HG03045 (cell line): ENCODE results near the gene SUSD1.
"Not testable (repeated sequence)": the region's sequence is repeated elsewhere in the genome, so short reads cannot be mapped to it uniquely, and the experiment has no call there.

Experiments
- ATAC-seq: cut with Tn5 transposase; IDR thresholded peaks from one replicate; pipeline ENCODE4 v1.9.1; 2021; ENCODE audit warnings: mild to moderate bottlenecking, moderate library complexity; ENCODE audit not compliant: unreplicated experiment

Gene SUSD1

DNA sequence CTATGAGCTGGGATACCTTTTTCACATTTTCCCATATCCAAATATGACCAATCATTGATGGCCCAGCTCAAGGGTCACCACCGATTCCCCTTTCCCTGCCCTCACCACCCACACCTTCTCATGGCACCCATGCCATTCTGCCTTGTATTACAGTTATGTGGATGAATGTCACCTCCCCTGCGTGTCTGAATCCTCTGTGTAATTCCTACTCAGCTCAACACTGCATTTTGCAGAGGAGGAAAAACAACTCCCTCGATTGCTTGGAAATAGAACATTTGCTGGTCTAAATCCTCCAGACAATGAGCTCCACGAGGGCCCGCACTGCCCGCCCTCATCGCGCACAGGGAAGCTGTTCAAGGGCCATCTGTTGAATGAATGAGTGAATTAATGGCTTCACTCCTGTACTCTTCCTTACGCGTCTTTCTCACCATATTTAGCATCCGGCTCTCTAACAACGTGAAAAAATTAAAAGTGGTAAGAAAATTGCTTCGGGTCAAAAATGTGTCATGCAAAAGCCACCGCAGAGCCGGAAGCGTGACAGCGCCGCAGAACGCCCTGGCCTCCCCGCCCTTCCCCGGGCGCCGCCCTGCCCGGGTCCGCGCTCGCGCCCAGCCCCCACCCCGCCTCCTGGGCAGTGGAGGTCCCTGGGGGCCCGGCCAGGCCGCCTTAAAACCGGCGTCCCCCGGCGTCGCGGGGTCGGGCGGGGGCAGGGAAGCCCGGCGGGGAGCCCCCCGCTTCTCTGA, 704 bp downstream of the SUSD1 start:
- peak; percentile 85 for ATAC-seq

DNA sequence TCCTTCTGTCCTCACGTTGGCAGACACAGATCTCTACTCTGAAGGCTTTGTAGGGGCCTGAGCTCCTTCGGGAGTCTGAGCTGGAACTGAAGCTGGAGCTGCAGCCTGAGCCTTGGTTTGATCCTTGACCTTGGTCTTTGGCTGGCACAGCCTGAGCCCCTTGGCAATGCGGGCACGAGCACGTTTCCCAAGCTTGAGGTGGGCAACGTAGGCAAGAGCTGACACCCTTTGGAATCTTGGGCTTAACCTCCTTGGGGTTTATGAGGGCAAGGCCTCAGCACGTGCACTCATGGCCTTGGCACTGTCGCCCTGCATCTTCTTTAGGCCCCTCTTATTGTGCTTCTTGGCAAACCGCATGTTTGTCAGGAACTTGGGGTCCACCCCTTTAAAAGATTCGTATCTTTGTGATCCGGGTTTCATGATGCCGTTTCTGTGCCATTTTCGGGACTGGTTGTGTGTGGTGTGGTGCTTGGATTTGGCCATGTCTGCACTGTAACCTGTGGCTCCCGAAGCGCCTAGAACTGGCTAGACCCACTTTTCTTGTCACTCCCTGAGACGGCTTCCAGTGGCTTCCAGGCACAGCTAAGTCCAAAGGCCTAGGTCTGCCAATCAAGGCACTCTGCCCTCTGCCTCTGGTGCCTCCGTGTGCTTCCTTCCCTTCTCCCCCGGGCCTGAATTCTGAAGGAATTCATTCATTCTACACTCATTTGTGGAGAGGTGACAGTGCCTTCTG, 1.4 kb downstream of the SUSD1 start:
- no peak for ATAC-seq

DNA sequence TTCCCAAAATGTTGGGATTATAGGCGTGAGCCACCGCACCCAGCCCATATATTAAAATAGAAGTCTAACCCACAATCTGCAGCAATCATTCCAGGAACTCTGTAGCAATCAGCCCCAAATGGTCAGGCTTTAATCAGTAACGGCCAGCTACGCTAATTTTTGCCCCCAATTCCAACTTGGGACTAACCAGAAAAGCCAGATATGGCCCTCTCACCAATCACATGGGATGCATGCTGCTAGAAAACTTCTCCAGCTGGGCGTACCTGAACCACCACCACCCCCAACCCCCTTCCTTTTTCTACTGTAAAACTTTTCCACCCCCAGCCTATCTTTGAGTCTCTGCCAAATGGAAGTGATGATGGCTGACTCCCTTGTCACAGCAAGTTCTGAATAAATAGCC, 4.1 kb downstream of the SUSD1 start:
- no peak for ATAC-seq

DNA sequence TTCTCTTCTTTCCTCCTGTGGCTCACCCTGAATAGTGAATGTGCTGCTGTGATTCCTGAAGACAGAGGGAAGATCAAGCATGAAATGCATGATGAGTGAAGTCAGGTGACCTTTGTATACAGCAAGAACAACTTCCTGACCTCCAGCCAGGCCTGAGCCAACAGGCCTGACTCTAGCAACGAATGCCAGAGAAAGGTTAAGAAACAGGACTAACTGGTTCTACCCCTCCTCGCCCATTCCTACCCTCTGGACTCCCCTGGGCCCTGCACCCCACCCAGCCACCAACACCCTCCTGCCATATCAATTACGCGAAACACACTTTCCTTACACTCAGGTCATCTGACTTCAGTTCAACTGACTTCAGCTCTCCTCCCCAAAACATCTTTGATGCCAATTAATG, 4.9 kb downstream of the SUSD1 start:
- no peak for ATAC-seq

DNA sequence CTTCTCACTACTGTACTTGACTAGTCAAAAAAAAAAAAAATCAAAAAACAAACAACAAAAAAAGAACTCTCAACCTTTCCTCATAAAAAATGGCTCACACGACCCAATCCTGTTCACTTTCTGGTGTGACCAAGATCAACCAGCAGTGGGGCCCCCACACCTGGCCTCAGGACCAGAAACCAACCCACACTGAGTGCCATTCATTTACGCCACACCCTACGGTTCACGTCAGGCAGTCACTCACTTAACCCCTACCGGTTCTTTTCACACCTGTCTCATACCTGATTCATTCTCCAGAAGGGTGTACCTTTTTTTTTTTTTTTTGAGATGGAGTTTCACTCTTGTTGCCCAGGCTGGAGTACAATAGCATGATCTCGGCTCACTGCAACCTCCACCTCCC, 5.7 kb downstream of the SUSD1 start:
- ATAC-seq: no peak

DNA sequence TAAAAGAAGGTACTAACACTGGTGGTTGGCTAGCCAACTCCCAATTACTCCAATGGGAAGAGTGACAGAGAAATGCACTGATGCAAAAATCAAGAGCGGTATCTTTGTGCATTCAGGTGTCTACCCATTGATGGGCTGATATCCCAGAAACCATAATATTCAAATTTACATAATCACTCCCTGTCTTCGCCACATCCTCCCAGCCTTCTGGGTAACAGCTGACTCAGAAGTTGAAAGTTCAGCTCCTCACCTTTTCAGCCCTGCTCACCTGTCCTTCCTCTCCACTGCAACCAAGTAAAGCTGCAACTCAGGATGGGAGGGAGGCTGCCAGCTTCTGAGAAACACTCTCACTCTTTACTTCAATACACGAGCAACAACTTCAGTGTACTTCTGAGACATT, 6.9 kb downstream of the SUSD1 start:
- no peak for ATAC-seq

DNA sequence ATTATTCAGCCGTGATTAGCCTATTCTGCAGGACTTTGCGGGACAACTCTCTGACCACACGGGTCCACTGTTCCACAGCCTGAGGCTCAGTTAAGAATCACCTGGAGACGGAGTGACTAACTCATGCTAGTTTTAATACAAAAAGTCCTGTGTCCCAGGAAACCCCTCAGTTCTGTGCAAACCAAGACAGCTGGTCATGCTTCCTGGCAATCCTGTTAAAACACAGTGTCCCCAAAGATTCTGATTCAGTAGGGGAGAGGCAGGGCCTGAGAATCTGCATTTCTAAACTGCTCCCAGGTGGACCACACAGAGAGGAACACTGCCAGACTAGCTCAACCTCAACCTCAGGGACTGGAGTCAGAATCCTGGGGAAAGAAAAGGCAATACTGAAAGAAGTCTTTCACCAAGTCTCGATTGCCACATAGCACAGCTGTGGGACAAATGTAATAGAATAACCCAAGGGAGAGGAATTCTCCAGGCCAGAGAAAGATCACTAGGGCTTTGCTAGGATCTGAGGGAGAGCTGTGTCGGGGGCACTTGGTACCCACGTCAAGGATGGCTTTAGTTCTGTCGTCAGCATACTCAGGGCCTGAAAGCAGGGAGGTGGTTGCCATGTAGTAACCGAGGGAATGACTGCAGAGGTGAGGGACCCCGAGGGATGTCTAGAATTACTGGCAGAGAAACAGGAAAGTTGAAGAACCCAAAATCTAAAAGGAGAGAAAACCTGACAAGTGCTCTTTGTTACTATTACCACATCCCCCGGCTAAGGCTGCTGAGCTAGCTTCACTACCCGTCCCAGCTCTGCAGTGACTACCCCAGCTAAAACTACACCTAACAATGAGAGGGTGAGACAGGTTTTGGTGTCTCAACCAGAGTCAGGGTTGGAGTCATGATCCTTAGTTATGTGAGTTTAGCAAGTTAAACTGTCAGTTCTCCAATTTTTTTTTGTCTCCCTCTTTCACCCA, 8.6 kb downstream of the SUSD1 start:
- ATAC-seq: no peak

DNA sequence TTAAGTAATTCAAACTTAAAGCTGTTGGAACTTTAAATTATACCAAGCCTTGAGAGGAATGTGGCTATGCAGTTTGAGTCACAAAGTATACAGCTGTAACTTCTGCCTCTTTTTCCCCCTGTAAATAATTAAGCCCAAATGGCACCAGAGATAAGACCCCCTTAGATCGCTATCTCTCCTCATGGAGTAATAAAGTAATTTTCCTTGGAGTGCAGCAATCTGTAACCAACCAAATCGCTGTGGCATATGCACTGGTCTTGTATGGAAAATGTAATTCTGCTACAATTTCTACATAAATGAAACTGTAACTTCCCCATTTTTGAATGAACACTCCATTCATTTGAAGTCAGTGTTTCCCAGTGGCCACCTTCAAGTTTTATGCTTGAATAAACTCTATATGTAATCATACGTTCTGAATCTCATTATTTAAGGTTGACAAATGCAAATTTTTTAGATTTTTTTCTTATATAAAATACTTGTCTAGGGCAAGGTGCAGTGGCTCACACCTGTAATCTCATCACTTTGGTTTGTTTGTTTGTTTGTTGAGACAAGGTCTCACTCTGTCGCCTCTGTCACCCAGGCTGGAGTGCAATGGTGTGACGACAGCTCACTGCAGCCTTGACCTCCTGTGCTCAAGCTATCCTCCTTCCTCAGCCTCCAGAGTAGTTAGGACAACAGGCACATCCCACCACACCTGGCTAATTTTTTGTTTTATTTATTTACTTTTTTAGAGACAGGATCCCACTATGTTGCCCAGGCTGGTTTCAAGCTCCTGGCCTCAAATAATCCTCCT, 12.3 kb downstream of the SUSD1 start:
- ATAC-seq: no peak

DNA sequence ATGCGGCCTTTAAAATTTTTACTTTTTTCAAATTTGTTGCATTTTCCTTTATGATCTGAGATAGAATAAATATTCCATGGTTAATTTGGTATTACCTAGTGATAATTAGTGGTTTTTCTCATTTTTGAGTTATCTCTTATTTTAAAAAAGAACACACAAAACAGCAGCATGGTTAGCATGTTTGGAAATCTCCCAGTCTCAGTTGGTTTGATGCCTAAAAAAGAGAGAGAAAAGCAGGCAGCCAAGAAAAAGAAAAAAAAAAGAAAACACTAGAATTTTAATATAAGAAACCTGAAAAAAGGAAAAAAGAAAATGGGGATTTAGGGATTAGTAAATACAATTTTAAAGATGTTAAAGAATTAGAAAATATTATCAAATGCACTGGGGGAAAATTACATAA, 15.3 kb downstream of the SUSD1 start:
- ATAC-seq: no peak

DNA sequence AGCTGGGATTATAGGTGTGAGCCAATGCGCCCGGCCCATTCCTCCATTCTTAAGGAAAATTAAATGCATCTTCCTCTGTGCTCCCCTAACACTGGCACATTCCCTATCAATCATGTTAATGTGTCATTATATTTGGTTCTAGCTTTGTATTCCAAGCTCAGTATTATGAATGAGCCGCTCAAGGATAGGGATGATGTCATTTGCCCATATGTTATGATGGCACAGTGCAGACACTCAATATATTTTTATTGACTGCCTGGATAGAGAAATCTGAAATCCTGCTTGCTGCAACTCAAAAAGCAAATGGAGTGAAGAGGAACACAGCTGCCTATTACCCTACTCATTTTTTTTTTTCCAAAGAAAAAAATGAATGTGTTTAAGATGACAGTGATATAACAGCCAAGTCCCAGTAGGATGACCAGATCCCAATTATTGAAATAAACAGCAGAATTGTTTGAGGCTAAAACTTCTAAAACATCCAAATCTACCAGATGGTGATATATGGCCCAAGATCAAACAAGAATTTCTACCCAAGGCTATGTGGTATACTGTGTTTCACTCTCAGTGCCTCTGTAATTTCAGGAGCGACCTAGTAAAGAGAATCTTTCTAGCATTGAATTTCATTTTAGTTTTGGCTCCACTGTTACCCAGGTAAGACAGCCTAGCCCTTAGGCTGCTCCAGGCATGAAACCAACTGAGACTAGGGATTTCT, 16.3 kb downstream of the SUSD1 start:
- no peak for ATAC-seq

DNA sequence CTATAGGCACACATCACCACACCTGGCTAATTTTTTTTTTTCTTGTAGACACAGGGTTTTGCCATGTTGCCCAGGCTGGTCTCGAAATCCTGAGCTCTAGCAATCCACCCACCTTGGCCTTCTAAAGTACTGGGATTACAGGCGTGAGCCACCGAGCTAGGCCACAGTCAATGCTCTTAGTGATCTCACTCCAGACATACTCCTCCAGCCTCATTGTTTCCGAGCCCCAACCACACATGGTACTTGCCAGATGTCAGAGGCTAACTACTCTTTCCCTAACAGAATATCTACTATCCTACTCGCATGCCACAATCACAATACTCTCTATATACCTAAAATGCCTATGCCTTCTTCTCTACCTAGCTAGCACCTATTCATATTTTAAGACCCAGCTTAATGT, 17.1 kb downstream of the SUSD1 start:
- ATAC-seq: no peak

DNA sequence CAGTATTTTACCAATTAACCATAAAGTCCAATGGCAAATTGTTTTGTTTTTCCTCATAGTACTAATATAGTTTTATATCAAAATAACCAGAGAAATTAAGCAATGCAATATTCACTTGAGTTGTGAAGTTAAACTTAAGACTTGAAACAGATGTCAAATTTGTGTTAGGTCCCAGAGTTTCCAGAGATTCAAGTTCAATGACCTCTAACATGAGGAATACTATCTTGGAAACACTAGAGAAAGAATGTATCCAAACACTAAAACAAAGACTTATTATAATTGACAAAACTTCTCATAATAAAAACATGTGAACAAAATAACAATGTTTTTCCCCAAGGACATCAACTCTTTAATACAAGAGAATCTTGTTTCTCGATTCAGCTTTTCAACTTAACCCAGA, 18.0 kb downstream of the SUSD1 start:
- no peak for ATAC-seq

DNA sequence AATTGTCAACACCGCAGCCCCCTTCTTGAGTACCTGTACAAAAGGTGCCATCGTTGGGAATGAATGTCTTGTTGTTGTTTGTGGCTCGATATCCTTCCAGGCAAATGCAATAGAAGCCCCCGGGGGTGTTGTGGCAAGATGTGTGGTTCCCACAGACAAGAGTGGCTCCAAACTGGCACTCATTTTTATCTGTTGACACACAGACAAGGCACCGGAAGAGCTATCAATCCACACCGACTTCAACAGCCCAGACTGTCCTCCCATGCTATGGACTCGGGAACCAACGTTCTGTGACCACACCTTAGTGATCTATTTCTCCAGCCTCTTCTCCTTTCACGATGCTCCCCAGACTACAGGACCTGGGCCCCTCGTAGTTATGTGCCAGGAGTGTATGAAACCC, 25.9 kb downstream of the SUSD1 start:
- no peak for ATAC-seq

DNA sequence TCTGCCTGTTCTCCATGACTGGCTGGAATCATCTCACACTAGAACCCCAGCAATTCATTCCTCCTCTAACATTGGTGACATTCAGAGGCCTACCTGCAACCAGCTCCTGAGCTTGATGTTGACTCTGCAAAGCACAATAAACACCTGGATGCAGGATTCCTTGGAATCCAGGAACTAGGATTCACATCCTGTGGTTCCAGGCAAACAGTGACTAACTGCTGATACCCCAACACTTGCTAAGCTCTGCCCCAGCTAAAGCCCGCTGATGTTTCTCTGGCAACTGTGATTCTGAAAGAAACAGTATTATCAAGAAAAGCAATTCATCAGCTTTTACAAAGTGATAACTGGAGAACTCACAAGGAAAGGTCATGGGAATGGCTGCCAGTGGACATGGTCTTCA, 29.2 kb downstream of the SUSD1 start:
- ATAC-seq: no peak

DNA sequence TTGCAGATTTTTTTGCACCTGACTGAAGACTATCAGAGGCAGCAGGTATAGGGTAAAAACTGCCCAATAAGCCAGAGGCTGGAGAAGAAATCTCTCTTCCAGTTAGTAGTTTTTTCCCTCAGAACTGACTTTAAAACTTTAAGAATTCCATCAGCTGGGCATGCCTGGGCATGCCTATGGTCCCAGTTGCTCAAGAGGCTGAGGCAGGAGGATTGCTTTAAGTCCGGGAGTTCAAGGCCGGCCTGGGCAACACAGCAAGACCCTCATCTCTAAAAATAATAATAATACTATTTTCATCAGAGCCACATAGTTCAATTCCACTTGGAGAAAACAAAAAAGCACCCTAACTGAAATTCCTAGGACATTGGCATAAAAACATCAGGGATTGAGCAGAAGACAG, 30.3 kb downstream of the SUSD1 start:
- ATAC-seq: no peak

DNA sequence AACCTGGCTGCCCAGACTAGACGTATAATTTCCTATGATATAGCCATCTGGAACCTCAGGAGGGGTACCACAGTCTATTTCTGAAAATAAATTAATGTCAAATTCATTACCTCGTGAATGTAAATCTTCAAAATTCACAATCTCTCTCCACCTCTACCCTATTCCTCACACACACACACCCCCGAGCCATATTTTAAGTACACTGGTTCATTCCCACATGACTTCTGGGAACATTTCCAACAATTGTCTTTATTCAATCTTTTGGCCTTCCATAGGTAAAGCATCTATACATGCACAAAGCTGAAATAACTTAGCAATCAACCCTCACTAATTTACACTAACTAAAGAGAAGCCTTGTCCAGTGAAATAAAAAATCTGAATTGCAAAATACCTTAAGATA, 32.7 kb downstream of the SUSD1 start:
- no peak for ATAC-seq

DNA sequence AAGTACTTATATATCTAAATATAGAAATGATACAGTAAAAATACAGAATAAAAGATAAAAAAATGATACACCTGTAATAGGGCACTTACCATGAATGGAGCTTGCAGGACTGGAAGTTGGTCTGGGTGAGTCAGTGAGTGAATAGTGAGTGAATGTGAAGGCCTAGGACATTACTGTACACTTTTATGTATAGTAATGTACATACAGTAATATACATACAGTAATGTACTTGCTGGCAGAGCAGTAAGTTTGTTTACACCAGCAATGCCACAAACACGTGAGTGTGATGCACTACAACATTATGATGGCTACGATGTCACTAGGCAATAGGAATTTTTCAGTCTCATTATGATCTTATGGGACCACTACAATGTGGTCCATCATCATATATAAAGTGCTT, 34.2 kb downstream of the SUSD1 start:
- ATAC-seq: peak; percentile 15

DNA sequence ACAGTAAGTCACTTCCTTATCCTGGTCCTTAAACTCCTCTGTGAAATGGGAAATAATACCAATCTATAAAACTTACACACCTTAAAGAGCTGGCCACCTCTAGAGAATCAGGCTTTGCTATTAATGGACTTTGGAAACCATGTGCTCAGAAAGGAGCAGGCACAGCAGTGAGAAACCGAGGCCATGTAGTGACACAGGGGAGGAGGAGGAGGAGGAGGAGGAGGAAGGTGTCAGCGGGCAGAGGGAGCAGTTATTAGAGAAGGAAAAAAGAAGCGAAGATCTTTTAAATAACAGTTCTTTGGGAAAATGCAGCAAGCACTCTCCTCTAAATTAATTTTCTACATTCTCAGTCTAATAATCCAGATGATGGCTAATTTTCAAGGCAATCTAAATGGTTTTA, 38.0 kb downstream of the SUSD1 start:
- no peak for ATAC-seq

DNA sequence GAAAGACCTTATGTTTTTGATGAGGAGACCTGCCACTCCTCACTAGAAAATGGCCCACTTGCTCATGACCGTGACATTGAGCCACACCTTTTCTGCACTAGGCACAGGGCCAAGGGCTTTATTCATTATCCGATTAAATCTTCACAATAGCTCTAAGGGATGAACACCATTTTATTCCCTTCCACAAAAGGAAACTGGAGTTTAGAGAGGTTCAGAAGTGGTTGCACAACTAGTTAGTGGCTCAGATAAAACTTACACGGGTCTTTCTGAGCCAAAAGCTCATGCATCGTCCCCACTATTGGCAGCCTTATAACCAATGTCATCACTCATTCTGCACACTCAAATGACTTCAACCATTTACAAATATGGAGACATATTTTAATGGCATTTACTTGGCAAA, 39.4 kb downstream of the SUSD1 start:
- ATAC-seq: no peak

DNA sequence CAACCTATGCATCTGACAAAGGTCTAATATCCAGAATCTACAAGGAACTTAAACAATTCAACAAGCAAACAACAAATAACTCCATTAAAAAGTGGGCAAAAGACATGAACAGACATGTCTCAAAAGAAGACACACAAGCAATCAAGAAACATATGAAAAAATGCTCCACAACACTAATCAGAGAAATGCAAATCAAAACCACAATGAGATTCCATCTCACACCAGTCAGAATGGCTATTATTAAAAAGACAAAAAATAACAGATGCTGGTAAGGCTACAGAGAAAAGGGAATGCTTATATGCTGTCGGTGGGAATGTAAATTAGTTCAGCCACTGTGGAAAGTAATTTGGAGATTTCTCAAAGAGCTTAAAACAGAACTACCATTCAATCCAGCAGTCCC, 41.3 kb downstream of the SUSD1 start:
- not testable (repeated sequence) for ATAC-seq
